Measurements from ENCODE around the gene SP6.

DNA sequence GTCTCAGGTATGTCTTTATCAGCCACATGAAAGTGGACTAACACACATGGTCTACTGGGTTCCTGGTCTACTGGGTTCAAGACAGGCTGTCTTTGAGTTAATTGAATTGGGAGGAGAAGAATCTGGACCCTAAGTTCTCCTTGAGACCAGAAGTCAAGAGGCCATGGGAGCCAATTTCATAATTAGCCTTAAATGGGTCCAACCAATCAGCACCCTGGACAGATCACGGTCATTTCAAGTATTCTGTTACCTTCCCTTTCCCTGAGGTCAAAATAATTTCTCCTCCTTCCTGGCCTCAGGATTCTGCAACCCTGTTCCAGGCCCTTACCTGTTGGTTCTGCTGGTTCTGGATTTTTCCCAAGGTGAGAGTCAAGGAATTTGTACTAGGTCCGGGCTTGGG is 53.2 kb downstream of the SP6 start:
- no peak for TF ChIP-seq POLR2A (IDR thresholded peaks at IDR 0.05)
- no peak for TF ChIP-seq POLR2AphosphoS5 (IDR thresholded peaks at IDR 0.05; ENCODE audit: insufficient read depth in 1 of 2, low read depth in 1 of 2)
